Measurements from ENCODE around the gene HEPHL1.

The HEPHL1 gene

GRCh38 chr11:94088906-94089305, 67.8 kb downstream of the HEPHL1 start:
- no peak for DNase-seq
- Histone ChIP-seq H3K4me1 (ENCODE audit: low read length) (no peaks in the 10 kb centered on the region), H3K9ac (ENCODE audit: low read length) (no peak overlapping the region), H3K9me3 (replicated peaks; ENCODE audit: insufficient read depth, low read length) (no peaks in the 10 kb centered on the region), H3K4me2 (ENCODE audit: low read depth, low read length) (no peak overlapping the region), H4K20me1 (ENCODE audit: insufficient read depth, low read length) (no peaks in the 10 kb centered on the region), H3K9me2 (replicated peaks; ENCODE audit: insufficient read depth, low read length) (no peaks in the 10 kb centered on the region), H3F3A (ENCODE audit: insufficient read depth, low read length) (no peaks in the 10 kb centered on the region), H3K4me3 (ENCODE audit: low read length) (no peak overlapping the region), H3K27ac (ENCODE audit: low read length) (no peak overlapping the region), H3K79me2 (ENCODE audit: low read length) (no peaks in the 10 kb centered on the region), H2AFZ (ENCODE audit: low read length) (no peak overlapping the region), H3K27me3 (replicated peaks; ENCODE audit: insufficient read depth, low read length) (no peaks in the 10 kb centered on the region), H3K36me3 (replicated peaks; ENCODE audit: insufficient read depth, low read length) (no peaks in the 10 kb centered on the region)
- TF ChIP-seq EZH2 (optimal IDR thresholded peaks at IDR 0.05; ENCODE audit: low read depth, low read length), result no peak
- no peak for TF ChIP-seq CTCF (IDR thresholded peaks at IDR 0.05; ENCODE audit: low read length)
- TF ChIP-seq EZH2phosphoT487 (IDR thresholded peaks at IDR 0.05; ENCODE audit: low read length), result no peak

GRCh38 chr11:94089341-94089740, 68.2 kb downstream of the HEPHL1 start:
- Histone ChIP-seq H3K9me2 (replicated peaks; ENCODE audit: insufficient read depth, low read length) (no peaks in the 10 kb centered on the region), H2AFZ (ENCODE audit: low read length) (no peak overlapping the region), H3K36me3 (replicated peaks; ENCODE audit: insufficient read depth, low read length) (no peaks in the 10 kb centered on the region), H3K9me3 (replicated peaks; ENCODE audit: insufficient read depth, low read length) (no peaks in the 10 kb centered on the region), H3F3A (ENCODE audit: insufficient read depth, low read length) (no peaks in the 10 kb centered on the region), H3K4me3 (ENCODE audit: low read length) (no peak overlapping the region), H3K79me2 (ENCODE audit: low read length) (no peaks in the 10 kb centered on the region), H3K27ac (ENCODE audit: low read length) (no peak overlapping the region), H3K4me1 (ENCODE audit: low read length) (no peaks in the 10 kb centered on the region), H3K9ac (ENCODE audit: low read length) (no peak overlapping the region), H4K20me1 (ENCODE audit: insufficient read depth, low read length) (no peaks in the 10 kb centered on the region), H3K27me3 (replicated peaks; ENCODE audit: insufficient read depth, low read length) (no peaks in the 10 kb centered on the region), H3K4me2 (ENCODE audit: low read depth, low read length) (no peak overlapping the region)
- DNase-seq, result no peak
- TF ChIP-seq CTCF (IDR thresholded peaks at IDR 0.05; ENCODE audit: low read length) (no peak), EZH2 (optimal IDR thresholded peaks at IDR 0.05; ENCODE audit: low read depth, low read length) (no peak), EZH2phosphoT487 (IDR thresholded peaks at IDR 0.05; ENCODE audit: low read length) (no peak)

GRCh38 chr11:94090401-94090800, 69.2 kb downstream of the HEPHL1 start:
- Histone ChIP-seq H3K36me3 (replicated peaks; ENCODE audit: insufficient read depth, low read length) (no peaks in the 10 kb centered on the region), H3K27ac (ENCODE audit: low read length) (no peak overlapping the region), H2AFZ (ENCODE audit: low read length) (no peak overlapping the region), H3F3A (ENCODE audit: insufficient read depth, low read length) (no peaks in the 10 kb centered on the region), H3K4me2 (ENCODE audit: low read depth, low read length) (no peak overlapping the region), H3K79me2 (ENCODE audit: low read length) (no peaks in the 10 kb centered on the region), H3K9ac (ENCODE audit: low read length) (no peak overlapping the region), H3K4me3 (ENCODE audit: low read length) (no peak overlapping the region), H3K9me3 (replicated peaks; ENCODE audit: insufficient read depth, low read length) (no peaks in the 10 kb centered on the region), H4K20me1 (ENCODE audit: insufficient read depth, low read length) (no peaks in the 10 kb centered on the region), H3K4me1 (ENCODE audit: low read length) (no peaks in the 10 kb centered on the region), H3K9me2 (replicated peaks; ENCODE audit: insufficient read depth, low read length) (no peaks in the 10 kb centered on the region), H3K27me3 (replicated peaks; ENCODE audit: insufficient read depth, low read length) (no peaks in the 10 kb centered on the region)
- no peak for TF ChIP-seq CTCF (IDR thresholded peaks at IDR 0.05; ENCODE audit: low read length)
- TF ChIP-seq EZH2 (optimal IDR thresholded peaks at IDR 0.05; ENCODE audit: low read depth, low read length), result no peak
- TF ChIP-seq EZH2phosphoT487 (IDR thresholded peaks at IDR 0.05; ENCODE audit: low read length), result no peak
- DNase-seq, result no peak
